HK-2 (cell line): ENCODE results near the gene GIPC1.

Experiments
- DNase-seq: peaks from one replicate; pipeline ENCODE4 v3.0.0-alpha.2; 2018; ENCODE audit not compliant: unreplicated experiment

Gene GIPC1

DNA sequence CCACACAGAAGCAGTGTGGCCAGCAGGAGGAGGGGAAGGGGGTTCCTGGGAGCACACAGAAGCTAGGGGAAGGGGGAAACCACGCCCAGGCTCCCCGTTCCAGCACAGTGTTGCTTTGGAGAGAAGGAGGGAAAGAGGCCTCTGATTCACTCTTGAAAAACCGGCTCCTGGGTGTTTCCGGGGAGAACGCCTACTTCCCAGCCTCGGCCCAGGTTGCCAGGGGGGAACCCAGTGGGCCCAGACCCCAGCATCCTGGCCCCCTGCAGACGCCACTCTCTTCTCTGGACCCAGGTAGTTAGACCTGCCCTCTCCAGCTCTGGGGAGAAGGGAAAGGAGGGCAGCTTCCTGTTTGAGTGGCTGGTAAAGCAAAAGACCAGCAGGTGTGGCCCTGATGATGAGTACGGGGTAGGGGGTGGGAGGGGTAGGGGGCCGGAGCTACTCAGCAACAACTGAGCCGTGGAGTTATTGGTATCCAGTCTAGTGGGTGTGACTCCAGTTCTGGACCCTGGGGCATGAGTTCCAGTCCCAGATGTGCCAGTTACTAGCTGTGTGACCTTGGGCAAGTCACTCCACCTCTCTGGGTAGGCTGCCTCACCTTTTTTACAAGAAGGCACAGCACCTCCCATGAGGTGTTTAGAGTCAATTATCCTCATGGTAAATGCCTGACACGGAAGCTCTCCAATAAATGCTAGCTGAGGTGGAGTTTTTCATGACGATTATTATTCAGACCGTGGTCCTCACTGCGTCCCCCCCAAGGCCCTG is 836 bp downstream of the GIPC1 start:
- no peak for DNase-seq

DNA sequence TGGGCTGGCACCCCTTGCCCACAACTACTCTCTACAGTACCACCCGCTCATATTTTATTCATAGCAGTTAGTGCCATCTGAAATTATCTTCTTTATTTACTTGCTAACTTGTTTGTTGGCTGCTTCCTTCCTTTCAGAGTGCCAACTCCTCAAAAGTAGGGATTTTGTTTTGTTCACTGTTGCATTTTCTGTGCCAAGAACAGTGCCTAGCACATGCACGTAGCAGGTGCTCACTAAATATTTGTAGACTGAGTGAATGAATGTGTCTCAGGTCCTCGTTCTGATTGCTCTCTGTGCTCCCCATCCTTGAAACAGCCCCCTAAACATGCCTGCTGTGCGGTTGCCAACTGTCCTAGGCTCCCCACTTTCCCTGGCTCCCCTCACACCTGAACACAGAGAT is 1.5 kb downstream of the GIPC1 start:
- DNase-seq: no peak

DNA sequence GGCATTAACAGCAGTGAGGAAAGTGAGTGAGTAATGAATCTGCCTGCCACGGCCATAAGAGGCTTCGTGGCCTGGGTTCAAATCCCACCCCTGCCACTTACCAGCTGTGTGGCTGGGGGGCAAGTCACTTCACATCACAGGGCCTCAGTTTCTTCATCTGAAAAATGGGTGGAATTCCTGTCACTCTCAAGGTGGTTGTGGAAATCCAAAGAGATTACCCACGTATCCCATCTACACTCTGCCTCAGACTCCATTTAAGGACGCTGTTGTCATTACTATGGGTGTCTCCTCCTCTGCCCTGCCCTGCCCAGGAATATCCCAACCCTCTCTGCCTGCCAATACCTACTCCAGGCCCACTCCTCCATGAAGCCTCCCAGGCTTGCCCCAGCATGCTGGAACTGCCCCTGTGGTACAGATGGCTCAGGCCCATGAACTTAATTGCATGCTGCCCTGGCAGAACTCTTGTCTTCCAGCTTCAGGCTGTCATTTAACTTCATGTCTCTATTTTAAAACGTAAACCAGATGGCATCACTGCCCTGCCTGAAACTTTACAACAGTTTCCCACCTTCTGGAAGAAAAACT is 3.1 kb downstream of the GIPC1 start:
- no peak for DNase-seq

DNA sequence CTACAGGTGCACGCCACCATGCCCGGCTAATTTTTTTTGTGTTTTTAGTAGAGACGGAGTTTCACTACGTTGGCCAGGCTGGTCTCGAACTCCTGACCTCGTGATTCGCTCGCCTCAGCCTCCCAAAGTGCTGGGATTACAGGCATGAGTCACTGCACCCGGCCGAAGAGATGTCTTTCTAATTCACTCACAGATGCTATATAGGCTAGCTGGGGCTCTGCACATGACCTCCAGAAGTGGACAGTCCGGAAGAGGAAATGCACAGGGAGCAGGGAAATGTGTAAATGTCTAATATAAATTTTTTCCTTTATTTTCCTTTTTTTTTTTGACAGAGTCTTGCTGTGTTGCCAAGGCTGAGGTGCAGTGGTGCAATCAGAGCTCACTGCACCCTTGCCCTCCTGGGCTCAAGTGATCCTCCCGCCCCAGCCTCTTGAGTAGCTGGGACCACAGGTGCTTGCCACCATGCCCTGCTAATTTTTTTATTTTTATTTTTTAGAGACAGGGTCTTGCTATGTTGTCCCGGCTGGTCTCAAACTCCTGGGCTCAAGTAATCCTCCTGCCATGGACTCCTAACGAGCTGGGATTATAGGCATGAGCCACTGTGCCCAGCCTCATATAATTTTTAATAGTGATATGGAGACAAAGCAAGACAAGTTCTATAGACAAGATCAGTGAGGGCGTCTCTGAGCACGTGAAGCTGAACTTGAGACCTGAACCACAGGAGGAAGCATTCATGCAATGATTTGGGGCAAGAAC is 8.4 kb downstream of the GIPC1 start:
- no peak for DNase-seq

GRCh38 chr19:14482172-14482941 is 13.6 kb downstream of the GIPC1 start:
- DNase-seq: no peak

DNA sequence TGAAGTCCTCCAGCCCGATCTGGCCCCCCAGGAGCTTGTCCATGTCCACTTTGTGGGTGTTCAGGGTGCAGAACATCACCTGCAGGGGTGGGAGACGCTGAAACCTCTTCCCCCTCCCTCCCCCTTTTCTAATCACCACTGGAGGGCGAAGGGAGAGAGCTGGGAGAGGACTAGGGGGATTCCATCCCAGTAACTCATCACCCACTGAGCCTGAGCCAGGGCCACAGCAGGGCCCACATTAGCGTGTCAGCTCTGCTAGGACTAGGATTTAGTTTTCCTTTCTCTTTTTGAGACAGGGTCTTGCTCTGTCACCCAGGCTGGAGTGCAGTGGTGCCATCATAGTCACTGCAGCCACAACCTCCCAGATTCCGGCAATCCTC is 15.2 kb downstream of the GIPC1 start:
- no peak for DNase-seq

DNA sequence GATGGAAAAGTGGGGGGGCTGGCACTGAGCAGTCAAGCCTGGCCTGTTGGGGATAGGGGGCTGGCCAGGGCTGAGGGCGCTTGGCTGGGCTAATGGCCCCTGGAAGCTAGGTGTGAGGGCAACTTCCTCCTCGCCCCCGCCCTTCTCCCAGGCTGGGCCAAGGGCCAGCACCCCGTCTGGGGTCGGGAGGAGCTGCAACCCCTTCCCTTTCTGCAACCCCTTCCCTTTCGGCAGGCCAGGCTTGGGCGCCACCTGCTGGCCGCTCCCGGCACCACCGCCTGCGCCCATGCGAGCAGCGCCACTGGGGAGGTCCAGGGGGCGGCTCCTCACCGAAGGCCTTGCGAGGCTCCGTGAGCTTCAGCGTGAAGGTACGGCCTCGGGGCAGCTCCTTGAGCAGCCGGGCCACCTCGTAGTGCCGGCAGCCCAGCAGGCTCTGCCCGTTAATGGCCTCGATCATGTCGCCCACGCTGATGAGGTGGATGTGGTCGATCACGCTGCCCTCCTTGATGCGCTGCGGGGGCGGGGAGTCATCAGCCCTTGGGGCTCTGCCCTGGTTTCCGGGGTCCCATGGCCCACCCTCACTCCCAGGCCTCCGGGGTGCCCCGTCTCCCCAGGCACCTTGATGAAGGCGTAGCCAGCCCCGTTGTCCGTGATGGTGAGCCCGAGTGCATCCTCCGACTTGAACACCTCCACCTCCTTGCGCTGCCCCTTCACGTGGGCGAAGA is 15.8 kb downstream of the GIPC1 start:
- peak; percentile 37 for DNase-seq

- no peak for DNase-seq
These were observed 16.5 kb downstream of the GIPC1 start for GRCh38 chr19:14479309-14479974.

- DNase-seq: no peak
These were observed 17.8 kb downstream of the GIPC1 start for GRCh38 chr19:14478113-14478545.

DNA sequence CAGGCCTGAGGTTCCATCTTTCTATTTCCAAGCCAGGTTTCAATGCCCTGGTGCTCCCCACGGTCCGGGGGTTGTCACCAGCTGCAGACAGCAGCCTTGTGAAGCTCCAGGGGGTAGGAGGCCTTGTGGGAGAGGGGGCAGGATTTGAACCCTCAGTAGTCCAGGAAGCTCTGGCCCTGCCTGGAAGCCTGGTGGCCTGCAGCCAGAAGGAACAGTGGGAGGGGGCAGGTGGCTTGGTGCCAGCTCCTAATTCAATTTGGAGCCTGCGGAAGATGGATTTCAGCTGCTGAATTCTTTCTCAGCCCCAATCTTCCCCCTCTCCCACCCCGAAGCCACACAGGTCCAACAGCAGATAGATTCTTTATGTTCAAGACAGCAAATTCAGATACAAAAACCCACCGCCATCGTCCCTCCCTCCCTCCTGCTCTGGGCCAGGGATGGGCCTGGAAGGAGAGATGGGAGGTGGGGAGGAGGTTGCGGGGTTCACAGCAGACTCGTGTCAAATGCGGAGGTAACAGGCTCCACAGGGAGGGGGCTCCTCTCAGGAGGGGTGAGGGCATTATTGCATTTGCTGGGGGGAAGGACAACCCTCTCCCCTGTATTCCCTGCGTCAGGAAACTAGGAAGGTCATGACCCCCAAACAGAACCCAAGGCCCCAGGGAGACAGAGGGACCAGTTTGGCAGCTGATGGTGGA is 18.4 kb downstream of the GIPC1 start:
- no peak for DNase-seq

GRCh38 chr19:14476673-14477401 is 19.1 kb downstream of the GIPC1 start:
- DNase-seq: peak; percentile 77

- DNase-seq: no peak
These were observed 19.6 kb downstream of the GIPC1 start for GRCh38 chr19:14476327-14476672.

DNA sequence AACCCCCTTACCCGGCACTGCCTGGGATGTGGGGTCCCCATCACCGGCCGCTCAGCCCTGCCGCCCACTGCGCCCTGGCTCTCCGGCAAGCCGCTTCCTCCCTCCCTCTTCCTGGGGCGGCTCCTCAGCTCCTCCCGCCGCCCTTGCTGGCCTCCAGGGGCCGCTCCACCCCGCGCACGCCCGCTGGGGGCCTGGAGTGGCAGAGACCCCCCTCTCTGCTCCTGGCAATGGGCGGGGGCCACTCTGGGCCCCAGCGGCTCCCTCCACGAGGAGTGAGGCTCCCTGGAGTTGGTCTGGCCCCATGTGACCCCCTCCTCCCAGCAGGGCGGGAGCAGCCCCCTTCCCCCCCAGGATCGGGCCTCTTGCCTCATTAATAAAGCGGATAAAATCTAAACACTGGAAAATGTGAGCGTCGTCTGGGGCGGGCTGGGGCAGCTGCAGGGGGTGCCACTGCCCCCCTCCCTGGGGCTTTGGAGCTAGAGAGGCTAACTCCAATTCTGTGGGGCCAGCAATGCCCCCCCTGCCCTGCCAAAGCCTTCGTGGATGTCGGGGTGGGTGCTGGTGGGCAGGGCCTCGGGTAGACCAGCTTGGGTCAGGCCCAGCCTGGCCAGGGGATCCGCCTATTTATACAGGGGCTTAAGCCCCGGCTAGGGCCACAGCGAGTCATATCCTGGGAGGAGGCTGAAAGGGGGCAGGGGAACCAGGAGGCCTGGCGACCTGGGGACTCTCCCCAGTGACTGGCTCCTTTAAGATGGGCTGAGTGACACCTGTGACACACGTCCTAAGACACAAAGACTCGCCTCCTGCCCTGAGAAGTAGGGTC is 20.5 kb downstream of the GIPC1 start, which contains the start of gene PTGER1:
Gene PTGER1 (minus strand): TSS at position 104 of the 823 bp plus-strand sequence. CDS start 1,034 bp downstream, outside the sequence.
- DNase-seq: peak; percentile 66

DNA sequence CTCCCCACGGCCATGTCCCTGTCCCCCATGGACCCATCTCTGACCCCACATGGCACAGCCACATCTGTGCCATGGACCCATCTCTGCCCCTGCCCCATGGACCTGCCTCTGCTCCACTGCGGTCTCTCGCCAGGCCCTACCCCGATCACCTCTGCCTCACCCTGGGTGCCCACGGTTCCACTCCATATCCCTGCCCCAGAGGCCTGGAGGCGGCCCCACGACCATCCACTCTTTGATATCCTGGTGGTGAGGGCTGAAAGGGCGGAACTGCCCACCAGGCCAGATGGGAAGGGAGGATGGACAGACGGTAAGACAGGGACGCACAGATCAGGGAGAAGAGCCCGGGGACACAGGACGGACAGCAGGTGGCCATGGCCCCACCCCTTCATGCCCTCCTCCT is 21.1 kb downstream of the GIPC1 start:
- peak; percentile 32 for DNase-seq

GRCh38 chr19:14473978-14474578 is 21.8 kb downstream of the GIPC1 start:
- DNase-seq: peak; percentile 45

GRCh38 chr19:14473073-14473977 is 22.6 kb downstream of the GIPC1 start:
- DNase-seq: no peak
